SK-N-SH treated with all-trans-retinoic acid at 6 μM for 48 hours (cell line): ENCODE measurements around the gene DNAH8.
"Not testable (repeated sequence)": the region's sequence is repeated elsewhere in the genome, so short reads cannot be mapped to it uniquely, and the experiment has no call there.

ENCODE experiments used
- ATAC-seq: fragments of 200-7000 bp; cut with Tn5 transposase; 3 replicates; pipeline ENCODE4 v1.9.1; 2020; ENCODE audit warnings: mild to moderate bottlenecking, moderate library complexity
- BACH2 ChIP-seq: fragments of 250-450 bp; sonication (Bioruptor Pico); IDR thresholded peaks from 2 replicates; pipeline ENCODE4 v1.9.0; 2021; ENCODE audit warnings: mild to moderate bottlenecking, borderline replicate concordance
- CREB5 ChIP-seq: fragments of 250-450 bp; sonication (Bioruptor Pico); IDR thresholded peaks from 2 replicates; pipeline ENCODE4 v1.5.1; 2020; ENCODE audit warnings: low read depth, mild to moderate bottlenecking, moderate library complexity
- CSDC2 ChIP-seq: fragments of 250-450 bp; sonication (Bioruptor Pico); IDR thresholded peaks from 2 replicates; pipeline ENCODE4 v1.5.0; 2020; ENCODE audit warnings: mild to moderate bottlenecking, moderate library complexity
- CSRNP3 ChIP-seq: fragments of 250-450 bp; sonication (Bioruptor Pico); IDR thresholded peaks from 2 replicates; pipeline ENCODE4 v1.5.1; 2021; ENCODE audit warnings: mild to moderate bottlenecking, moderate library complexity
- ESRRG ChIP-seq: fragments of 250-450 bp; sonication (Bioruptor Pico); IDR thresholded peaks from 2 replicates; pipeline ENCODE4 v1.6.1; 2021; ENCODE audit warnings: mild to moderate bottlenecking
- GLIS3 ChIP-seq: fragments of 250-450 bp; sonication (Bioruptor Pico); IDR thresholded peaks from 2 replicates; pipeline ENCODE4 v1.5.0; 2020; ENCODE audit warnings: mild to moderate bottlenecking, moderate library complexity
- PATZ1 ChIP-seq: fragments of 250-450 bp; sonication (Bioruptor Pico); IDR thresholded peaks from 2 replicates; pipeline ENCODE4 v1.8.0; 2020; ENCODE audit warnings: mild to moderate bottlenecking, moderate library complexity, borderline replicate concordance
- POU6F1 ChIP-seq: fragments of 250-450 bp; sonication (Bioruptor Pico); IDR thresholded peaks from 2 replicates; pipeline ENCODE4 v1.8.0; 2021; ENCODE audit warnings: low read depth, mild to moderate bottlenecking, moderate library complexity, borderline replicate concordance
- PPARA ChIP-seq: fragments of 250-450 bp; sonication (Bioruptor Pico); IDR thresholded peaks from 2 replicates; pipeline ENCODE4 v1.5.0; 2020; ENCODE audit warnings: mild to moderate bottlenecking, borderline replicate concordance
- SNAI2 ChIP-seq: fragments of 250-450 bp; sonication (Bioruptor Pico); IDR thresholded peaks from 2 replicates; pipeline ENCODE4 v1.5.0; 2020; ENCODE audit warnings: mild to moderate bottlenecking, moderate library complexity
- TCF4 ChIP-seq: fragments of 250-450 bp; sonication (Bioruptor Pico); IDR thresholded peaks from 2 replicates; pipeline ENCODE4 v1.8.0; 2021; ENCODE audit warnings: mild to moderate bottlenecking, moderate library complexity, borderline replicate concordance
- TSHZ2 ChIP-seq: fragments of 250-450 bp; sonication (Bioruptor Pico); IDR thresholded peaks from 2 replicates; pipeline ENCODE4 v1.5.0; 2020; ENCODE audit warnings: mild to moderate bottlenecking, moderate library complexity
- ZC3H10 ChIP-seq: fragments of 250-450 bp; sonication (Bioruptor Pico); IDR thresholded peaks from 2 replicates; pipeline ENCODE4 v1.5.1; 2021; ENCODE audit warnings: mild to moderate bottlenecking, moderate library complexity
- ZFP3 ChIP-seq: fragments of 250-450 bp; sonication (Bioruptor Pico); IDR thresholded peaks from 2 replicates; pipeline ENCODE4 v1.5.0; 2020; ENCODE audit warnings: mild to moderate bottlenecking, moderate library complexity
- ZNF565 ChIP-seq: fragments of 450-650 bp; formaldehyde crosslinking; conservative IDR thresholded peaks from 2 replicates; pipeline ENCODE4 v1.5.0; 2020; ENCODE audit warnings: low read depth, mild to moderate bottlenecking, moderate library complexity
- ZNF70 ChIP-seq: fragments of 450-650 bp; formaldehyde crosslinking; IDR thresholded peaks from 2 replicates; pipeline ENCODE4 v1.5.0; 2020; ENCODE audit warnings: mild to moderate bottlenecking, moderate library complexity
- ZNF8 ChIP-seq: fragments of 450-650 bp; formaldehyde crosslinking; IDR thresholded peaks from 2 replicates; pipeline ENCODE4 v1.5.0; 2020; ENCODE audit warnings: mild to moderate bottlenecking, moderate library complexity

DNAH8 gene

GRCh38 chr6:38697846-38698245, 17.3 kb upstream of the DNAH8 start:
- ATAC-seq, result no peak
- TF ChIP-seq TSHZ2 (CRISPR knock-in tag) (no peak), BACH2 (CRISPR knock-in tag) (no peak), CREB5 (CRISPR knock-in tag) (no peak), POU6F1 (CRISPR knock-in tag) (no peak), ZNF70 (CRISPR knock-in tag) (no peak), CSRNP3 (no peak), CSDC2 (CRISPR knock-in tag) (no peak), TCF4 (CRISPR knock-in tag) (no peak), ZNF565 (CRISPR knock-in tag) (no peak)

- ATAC-seq, result not testable (repeated sequence)
These were observed 15.4 kb upstream of the DNAH8 start for GRCh38 chr6:38699702-38700101.

- TF ChIP-seq ZNF8 (CRISPR knock-in tag) (no peak), SNAI2 (CRISPR knock-in tag) (no peak), CSRNP3 (no peak), ESRRG (CRISPR knock-in tag) (no peak), CREB5 (CRISPR knock-in tag) (no peak), ZFP3 (CRISPR knock-in tag) (no peak), ZC3H10 (CRISPR knock-in tag) (no peak), PATZ1 (CRISPR knock-in tag) (no peak), GLIS3 (no peak), PPARA (CRISPR knock-in tag) (no peak), CSDC2 (CRISPR knock-in tag) (no peak), POU6F1 (CRISPR knock-in tag) (no peak), TSHZ2 (CRISPR knock-in tag) (no peak), TCF4 (CRISPR knock-in tag) (no peak)
- no peak for ATAC-seq
These were observed 13.6 kb upstream of the DNAH8 start for GRCh38 chr6:38701551-38701950.
